NCI-H1694 (cell line): ENCODE data around the gene MLEC.
A peak's percentile ranks its signal among the peaks of the same experiment; 100 is the strongest.

Experiments
- DNase-seq: peaks from one replicate; lab custom pipeline; 2025; lab: John Stamatoyannopoulos, UW

MLEC gene

DNA sequence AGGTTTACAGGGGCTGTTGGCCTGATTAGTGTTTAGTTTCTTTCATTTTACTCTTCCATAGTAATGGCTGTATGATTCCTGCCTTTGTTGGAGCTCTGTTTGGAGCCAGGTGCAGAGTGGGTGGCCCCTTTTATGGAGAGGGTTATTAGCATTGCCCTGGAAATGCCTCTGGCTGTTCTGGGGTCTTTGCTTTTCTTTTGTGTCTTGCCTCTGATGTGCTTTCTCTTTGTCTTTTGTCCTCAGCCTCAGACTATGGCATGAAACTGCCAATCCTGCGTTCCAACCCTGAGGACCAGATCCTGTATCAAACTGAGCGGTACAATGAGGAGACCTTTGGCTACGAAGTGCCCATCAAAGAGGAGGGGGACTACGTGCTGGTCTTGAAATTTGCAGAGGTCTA is 6.9 kb downstream of the MLEC start:
- no peak for DNase-seq

DNA sequence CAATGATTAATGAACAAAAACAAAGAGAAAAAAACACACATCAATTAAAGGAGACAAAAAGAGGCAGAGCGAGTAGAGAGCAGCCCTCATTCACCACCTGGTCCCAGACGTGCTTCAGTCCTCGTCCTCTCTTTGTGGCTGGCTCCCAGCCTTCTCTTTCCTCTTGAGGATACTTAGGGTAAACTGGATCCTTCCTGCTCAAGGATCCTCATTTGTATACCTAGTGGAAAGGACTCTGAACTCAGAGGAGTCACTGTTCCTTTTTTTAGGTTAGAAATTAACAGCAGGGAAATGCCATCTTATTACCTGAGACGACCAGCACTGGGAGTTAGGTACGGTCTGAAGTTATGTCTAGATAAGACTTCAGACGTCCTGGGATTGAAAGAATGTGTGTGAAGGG is 9.7 kb downstream of the MLEC start:
- DNase-seq: no peak

DNA sequence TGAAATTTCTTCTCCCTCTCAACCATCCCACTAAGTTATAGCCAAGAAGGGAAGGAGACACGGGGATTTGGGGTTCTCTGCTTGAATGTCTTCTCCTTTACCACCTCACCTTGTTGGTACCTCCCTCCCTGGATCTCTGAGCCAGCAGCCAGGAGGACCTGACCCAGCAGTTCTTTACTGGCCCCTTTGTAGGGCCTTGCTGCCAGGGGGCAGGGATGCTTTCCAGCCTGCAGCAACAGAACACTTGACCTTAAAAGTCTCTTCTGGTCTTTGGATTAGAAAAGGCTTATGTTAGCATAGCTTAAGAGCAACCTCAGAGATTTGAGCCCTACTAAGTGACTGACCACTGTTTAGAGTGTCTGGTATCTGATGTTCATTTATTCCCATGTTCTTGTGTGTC is 10.4 kb downstream of the MLEC start:
- DNase-seq: no peak

DNA sequence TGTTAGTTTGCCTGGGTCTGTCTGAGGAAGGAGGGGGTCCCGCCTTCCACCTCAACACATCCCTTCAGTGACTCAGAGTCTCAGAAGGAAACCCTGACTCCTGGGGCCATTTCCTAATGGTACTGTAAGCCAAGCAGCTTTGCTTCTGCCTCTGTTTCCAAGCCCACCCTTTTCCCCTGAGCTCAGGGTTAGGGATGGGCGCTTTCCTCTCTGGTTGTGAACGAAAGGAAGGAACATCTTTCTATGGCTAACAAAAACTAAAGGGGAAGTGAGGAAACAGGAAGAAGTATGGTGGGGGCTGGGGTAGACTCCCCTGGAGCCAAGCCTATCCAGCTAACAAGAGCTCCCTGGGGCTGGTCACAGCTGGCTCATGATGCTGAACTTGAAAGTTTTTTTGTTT is 11.7 kb downstream of the MLEC start:
- DNase-seq: no peak

DNA sequence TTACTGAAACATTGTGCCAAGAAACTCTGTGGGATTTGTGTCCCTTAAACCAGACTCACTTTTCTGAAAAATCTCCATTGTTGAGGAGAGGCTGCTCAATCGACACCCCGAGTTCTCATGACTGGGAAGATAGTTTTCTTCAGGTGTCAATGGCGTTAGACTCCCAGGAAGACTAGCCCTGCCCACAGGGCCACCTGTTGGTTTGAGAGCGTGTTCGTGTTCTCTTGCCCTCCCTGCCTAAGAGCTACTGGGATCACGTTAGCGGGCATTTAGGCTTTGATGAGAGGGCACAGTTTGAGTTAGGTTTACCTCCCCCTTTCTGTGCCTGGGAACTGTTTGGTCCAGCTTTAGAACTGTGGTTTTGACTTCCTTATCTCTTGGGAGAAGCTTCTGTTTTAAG is 12.6 kb downstream of the MLEC start:
- DNase-seq: no peak

DNA sequence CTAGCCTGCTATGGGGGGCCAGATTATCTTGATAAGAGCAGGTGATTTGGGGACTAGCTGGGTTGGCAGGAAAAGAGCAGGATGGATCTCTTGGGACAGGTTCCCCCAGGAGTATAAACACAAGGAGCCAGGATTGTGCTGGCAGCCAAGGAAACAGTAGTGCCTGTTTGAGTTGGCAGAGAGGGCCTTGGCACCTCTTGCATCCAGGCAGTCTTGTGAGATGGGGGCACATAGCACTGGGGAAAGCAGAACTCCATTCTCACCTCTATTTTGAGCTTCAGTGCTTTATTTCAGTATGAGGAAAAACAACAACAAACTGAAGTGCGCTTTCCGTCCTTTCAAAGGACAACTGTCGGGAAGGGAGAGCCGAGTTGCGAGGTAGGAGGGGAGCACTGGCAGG is 13.9 kb downstream of the MLEC start:
- DNase-seq: no peak

DNA sequence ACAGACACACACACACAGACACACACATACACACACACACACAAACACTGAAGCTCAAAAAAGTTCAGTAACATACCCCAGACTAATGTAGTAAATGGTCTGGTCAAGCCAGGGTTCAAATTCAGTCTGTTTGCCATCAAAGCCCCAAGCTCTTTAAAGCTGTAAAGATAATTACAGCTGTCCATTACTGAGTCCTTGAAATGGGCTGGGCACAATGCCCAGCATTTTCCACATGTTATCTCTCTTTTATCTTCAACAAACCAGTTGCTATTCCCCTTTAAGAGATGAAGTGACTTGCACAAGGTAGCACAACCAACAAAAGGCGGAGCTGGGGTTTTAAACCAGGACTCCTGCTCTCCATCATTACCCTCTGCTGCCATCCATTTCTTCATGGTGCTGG is 15.7 kb downstream of the MLEC start:
- DNase-seq: no peak

DNA sequence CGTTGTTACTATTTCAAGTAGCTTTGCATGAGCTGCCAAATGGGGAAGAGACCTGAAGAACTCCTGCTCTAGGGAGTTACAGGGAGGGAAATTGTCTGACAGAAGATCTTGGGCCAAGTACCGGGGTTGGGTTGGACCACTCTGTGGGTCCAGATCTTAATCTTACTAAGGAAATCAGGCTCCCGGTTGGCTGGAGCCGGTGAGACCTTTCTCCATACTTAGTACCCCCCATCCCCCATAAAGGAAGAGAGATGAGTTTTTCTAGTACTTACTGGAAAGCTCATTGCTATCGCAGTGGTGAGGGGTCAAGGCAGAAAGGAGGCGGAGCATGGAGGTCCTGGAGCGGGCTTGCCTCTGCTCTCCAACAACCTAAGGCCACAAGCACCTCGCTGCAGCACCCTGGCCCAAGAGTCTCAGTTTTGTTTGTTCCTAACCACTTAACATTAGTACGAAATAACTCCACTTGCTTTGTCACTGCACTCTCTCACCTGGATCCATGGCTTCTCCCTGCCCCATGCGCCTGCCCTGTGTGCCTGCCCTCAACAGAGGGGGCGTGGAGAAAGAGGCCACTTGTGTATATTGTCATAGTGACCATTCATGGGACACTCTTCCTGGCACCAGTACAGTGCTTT is 16.5 kb downstream of the MLEC start:
- no peak for DNase-seq

DNA sequence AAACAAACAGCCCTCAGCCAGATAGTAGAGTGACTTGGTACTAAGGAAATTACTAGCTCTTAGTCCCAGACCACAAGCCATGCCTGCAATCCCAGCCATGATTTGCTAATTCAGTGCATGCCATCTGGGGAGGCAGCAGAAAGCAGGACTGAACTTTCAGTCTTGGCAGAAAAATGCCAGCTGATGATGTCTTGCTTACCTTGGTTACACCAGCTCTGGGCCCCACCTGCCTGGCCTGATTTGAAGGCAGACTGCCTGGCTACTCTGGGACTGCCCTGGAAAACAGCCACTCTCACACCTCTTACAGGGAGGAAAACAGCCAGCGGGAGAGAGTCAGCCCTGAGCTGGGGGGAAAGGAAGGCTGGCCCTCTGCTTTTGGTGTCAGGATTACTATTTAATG is 18.7 kb downstream of the MLEC start:
- no peak for DNase-seq

DNA sequence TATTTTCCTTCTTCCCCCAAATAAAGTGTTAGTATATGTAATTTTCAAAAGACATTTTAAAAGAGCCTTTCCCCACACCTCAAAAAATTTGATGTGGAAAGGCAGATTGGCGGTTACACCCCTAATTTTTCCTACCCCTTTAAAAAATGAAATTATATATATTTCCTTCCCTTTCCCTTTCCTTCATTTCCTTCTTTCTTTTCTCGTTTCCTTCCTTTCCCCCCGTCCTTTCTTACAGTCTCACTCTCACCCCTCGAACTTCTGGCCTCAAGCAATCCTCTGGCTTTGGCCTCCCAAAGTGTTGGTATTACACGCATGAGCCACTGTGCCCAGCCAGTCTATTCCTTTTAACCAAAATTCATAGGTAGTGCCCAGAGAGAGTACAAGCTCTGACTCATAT is 19.1 kb downstream of the MLEC start:
- DNase-seq: no peak

DNA sequence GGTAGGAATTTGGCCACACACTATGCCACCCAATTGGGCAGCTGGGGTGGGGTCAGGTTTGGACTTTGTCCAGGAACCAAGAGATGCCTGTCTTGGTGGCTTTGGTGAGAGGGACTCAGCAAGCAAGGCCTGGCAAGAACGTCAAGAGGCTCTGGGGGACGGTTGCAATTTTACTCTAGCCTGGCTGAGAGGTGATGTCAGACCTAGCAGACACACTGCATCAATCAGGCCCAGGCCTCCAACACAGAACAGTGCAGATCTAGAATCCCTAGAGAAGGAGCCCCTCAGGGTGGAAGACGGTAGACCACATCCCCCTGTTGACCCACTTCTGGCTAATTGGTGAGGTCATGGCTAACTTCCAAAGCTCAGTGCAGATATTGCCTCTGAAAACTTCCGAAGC is 21.7 kb downstream of the MLEC start:
- no peak for DNase-seq

DNA sequence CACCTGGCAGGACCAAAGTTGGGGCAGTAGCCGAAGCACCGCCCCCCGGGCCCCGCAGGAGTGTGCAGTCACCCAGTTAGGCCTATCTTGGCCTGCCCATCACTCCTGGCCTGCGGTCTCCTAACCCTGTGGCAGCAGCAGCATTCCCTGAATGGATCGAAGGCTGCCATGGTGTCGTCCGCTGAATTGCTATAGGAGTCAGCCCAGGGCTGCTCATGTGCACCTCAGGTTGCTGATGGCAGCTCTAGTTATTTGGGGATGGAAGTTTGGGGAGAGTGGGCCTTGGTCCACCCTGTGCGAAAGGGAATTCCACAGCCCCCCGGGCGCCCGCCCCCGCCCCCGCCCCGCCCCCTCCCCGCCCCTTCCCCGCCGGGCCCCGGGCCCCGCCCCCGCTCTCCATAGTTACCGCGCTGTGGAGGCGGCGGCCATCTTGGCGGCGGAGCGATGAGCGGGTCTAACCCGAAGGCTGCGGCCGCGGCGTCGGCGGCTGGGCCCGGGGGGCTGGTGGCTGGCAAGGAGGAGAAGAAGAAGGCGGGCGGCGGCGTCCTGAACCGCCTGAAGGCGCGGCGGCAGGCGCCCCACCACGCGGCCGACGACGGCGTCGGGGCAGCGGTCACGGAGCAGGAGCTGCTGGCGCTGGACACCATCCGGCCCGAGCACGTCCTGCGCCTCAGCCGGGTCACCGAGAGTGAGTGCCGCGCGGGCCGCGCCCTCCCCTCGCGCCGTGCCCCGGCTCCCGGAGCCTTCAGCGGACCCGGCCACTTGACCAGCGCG is 23.3 kb downstream of the MLEC start, which contains the start of gene UNC119B:
UNC119B (plus strand) TSS at position 428 of the 774 bp plus-strand sequence; CDS start at position 445, 17 bp downstream.
- no peak for DNase-seq

DNA sequence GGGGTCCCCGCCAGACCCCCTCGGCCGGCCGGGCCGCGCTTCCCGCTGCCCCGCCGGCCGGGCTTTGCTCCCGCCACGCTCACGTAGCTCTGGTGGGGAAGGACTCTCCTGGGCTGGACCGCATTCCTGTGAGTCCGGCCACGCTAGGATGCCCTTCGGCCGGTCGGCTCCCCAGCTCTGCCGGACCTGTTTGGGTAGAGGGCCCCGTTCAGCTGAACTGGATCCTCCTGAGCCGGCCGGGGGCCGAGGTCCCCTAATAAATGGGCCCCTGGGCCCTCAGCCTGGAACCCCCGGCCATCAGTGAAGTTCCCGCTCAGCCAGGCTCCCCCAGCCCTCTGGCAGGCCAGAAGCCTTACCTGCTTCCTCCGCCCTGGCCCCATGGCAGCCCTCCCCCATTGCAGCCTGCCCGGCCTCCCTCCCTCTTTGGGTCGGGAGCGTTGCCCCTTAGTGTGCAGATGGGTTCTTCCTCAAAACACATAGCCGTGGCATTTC is 23.9 kb downstream of the MLEC start:
- DNase-seq: no peak

DNA sequence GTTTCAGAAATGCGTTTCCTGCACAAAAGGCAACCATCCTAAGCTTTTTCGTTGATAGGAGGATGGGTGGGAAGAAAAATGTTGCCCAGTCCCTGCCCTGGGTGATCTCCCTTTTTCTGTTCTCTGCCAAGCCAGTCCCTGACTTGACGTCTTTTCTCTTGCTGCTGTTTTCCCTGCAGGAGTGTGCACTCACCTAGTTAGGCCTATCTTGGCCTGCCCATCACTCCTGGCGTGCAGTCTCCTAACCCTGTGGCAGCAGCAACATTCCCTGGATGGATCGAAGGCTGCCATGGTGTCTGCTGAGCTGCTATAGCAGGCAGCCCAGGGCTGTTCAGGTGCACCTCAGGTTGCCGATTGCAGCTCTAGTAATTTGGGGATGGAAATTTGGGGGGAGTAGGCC is 24.5 kb downstream of the MLEC start:
- DNase-seq: no peak

DNA sequence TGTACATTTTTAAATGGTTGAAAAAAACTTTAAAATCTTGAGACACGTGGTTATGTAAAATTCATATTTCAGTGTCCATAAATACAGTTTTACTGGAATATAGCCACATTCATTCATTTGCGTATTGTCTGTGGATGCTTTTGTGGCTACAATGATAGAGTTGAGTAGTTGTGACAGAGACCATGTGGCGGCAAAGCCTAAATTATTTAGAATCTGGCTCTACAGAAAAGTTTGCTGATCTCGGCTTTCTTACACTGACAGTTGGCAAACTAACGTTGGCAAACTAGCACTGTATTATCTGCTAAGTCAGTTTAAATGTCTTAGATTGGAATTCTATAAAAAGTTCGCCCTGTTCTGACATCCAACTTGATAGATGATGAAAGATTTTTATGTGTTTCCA is 25.7 kb downstream of the MLEC start:
- no peak for DNase-seq

DNA sequence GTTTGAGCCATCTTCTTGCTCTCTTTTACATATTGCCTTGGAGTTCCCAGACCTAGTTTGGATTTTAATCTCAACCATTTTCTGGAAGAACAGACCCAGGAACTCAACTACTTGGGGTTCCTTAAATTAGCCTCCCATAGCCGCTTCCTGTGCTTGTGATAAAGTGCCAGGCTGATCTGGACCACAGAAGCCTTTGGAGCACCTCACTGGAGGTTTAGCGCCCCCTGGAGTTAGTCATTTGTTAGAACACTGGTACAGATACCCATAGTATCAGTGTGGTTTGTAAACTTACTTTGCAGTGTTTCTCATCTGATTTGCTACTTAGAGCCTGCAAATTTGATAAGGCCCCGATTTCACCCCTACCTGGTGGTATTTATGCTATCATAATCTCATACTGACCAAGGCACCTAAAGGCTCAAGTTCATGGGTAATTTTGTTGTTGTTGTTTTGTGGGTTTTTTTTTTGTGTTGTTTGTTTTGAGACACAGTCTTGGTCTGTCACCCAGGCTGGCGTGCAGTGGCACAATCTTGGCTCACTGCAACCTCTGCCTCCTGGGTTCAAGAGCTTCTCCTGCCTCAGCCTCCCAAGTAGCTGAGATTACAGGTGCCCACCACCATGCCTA is 27.0 kb downstream of the MLEC start:
- DNase-seq: peak; percentile 75

DNA sequence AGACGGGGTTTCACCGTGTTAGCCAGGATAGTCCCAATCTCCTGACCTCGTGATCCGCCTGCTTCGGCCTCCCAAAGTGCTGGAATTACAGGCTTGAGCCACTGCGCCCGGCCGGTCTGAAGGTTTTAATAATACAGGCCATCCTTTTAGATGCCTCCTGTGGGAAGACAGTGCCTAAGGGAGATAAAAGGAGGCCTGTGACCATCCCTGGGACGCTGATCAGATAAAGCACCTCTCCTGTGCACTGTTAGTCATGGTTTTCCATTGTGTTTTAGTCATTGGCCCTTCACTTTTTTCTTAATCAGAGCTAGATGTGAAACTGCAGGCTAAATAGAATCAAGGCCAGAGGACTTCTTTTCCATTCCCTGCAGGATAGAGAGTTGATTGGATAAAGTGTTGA is 31.1 kb downstream of the MLEC start:
- no peak for DNase-seq

DNA sequence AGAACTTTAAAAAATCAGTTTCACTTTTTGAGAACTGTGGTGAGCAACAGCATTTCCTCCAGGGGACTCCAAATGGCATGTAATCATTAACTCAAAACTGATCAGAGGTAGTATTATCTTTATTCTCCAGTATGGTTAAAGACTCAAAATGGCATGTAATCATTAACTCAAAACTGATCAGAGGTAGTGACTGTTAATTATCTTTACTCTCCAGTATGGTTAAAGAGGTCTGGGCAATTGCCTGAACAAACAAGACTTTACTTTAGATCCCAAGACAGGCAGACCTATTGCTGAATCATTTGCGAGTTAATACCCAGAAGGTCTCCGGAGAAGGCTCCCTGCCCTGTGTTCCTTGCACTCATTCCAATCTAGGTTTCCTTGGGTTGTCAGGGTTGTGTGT is 32.1 kb downstream of the MLEC start:
- no peak for DNase-seq

DNA sequence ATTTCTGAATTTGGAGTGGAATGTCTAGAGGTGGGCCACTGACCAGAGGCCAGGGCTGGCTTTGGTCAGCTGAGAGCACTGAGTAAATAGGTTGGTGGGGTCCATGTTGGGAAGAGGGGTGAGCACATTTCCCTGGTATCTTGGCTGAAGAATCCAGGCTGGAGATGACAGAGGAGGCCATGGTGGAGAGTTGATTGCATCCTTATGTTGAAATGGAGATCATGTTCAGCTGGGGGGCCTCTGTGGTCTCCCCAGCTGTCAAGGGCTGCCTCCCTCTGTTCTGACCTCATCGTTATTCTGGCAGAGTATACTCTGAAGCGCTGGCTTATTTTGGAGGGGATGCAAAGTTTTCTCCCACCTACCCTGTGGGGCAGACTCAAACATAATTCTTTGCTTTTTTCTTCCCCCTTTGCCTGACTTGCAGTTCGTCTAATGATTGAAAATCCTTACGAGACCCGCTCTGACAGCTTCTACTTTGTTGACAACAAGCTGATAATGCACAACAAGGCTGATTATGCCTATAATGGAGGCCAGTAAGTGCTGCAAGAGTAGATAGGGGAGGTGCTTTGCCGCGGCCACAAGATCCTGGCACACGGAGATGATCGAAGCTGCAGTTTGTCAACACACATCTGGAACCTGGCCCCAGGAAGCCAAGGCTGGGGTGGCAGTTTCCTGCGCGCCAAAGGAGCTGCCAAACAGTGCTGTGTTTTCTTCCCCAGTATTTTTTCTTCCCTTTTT is 32.7 kb downstream of the MLEC start:
- DNase-seq: no peak

DNA sequence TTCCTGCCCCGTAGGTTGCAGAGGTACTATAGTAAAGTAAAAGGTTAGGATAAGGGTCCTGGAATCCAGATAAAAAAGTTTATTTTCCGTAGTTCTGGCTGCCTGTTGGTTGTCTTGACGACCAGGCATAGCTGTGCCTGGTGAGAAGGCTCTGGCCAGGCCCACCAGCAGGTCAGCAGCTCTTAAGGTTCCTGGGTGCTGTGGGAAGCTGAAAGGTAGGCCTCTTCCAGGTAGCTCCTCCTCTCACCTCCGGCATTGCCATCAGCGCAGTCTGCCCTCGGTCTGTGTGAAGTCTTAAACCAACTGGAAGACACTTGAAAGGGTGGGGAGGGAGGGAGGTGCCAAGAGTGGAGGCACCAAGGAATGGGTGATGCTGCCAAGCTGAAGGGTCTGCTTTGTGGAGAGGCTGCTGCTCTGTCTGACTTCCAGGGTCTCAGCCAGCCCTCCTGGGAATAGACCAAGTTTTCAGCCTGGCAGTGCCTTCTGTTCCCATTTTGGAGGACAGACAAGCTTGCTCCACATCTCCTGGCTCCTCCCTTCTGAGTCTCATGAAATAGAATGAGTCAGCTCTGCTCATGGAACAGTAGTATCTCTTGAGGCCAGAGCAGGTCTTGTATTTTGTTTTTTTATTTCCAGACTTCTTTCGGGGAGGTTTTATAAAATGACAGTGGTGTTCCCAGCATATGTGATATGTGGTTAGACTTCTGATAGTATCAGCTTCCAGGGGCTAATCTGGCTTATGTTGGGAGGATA is 33.5 kb downstream of the MLEC start:
- DNase-seq: no peak

DNA sequence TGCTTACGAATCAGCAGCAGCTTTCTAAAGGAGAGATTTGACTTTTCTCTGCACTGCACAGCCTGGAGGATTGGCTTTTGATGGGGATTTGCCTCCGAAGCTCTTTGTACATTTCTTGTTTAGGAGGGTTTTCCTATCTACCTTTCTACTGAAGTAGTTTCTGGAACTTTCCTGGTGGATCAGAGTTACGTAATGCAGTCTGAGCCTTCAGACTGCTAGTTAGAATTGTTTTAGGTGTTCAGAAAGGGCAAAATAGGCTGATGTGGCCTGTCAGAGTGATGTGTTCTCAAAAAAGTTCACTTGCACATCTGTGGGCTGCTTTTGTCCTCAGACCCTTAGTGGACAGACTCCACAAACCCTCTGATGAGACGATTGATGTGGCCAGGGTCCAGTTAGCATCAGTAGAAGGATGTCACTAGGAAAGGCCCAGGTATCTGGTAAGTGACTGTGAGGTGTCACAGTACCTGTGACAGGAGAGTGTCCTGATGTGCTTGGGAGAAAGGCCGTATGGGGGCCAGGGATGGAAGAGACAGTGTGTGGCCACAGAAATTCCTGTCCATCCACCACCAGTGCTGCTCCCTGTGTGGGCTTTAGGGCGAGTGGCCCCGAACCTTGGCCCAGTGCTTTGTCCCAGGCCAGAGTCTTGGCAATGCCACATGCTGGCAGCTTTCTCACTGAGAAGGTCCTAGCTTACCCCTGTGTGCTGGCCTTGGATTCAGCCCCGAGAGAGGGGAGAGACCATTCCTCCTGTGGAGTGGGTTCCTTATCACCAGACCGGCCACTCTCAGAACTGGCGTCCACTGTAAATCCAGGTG is 34.2 kb downstream of the MLEC start:
- no peak for DNase-seq
